ENCODE results near the gene TCF19. TPM values are rescaled to one million over a fixed set of nuclear protein-coding genes. Genes with fewer than 3 reads are reported as not detected.
A peak's percentile ranks its signal among the peaks of the same experiment; 100 is the strongest.
"Not testable (repeated sequence)": the region's sequence is repeated elsewhere in the genome, so short reads cannot be mapped to it uniquely, and the experiment has no call there.

The TCF19 gene
- total RNA-seq, 1 experiment from 2014 or later, result 15.0 TPM

DNA sequence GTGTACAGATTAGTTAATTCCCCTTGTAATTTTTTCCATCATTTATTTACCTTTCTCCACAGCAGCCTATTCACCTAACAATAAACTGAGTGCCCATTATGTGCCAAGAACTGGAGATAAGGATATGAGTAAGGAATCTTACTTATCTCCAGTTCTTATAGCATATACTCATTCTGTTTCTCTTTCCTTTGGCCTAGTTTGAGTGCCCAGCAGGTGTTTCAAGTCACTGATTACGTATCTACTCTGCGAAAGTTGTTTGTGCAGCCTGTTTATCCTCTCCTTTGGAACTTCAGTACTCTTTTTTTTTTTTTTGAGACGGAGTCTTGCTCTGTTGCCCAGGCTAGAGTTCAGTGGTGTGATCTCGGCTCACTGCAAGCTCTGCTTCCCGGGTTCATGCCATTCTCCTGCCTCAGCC lies 29.4 kb downstream of the TCF19 start:
- peaks cover 0 to 4% (median 3%) of the 10 kb centered on the region in 3 experiments; a peak in 4 of 7 replicates for H3K36me3 Mint-ChIP-seq (ENCODE audit: insufficient read depth in 1 of 3, low read depth in 3 of 3)
- no peaks in the 10 kb centered on the region for H3K4me1 ChIP-seq (ENCODE audit: insufficient read depth, low read length)
- DNase-seq, result no peak
- no peaks in the 10 kb centered on the region for H3K27me3 Mint-ChIP-seq (ENCODE audit: low read depth)
- no peaks in the 10 kb centered on the region for H3K27me3 ChIP-seq (ENCODE audit: insufficient read depth, low read length)
- H3K27ac Mint-ChIP-seq, result no peak overlapping the region; a peak in 1 of 7 replicates
- no peak overlapping the region for H3K27ac ChIP-seq (ENCODE audit: insufficient read length, low read depth, low read length)
- H3K79me2 ChIP-seq (ENCODE audit: insufficient read depth, low read length), result no peaks in the 10 kb centered on the region
- no peak overlapping the region for H3K4me2 ChIP-seq (ENCODE audit: insufficient read depth, insufficient read length, low read length)
- H3K4me1 Mint-ChIP-seq, result peaks cover 28 to 40% of the 10 kb centered on the region in 2 experiments
- WGBS (ENCODE audit: extremely low coverage, insufficient read length, low lambda C conversion rate), result no CpG with 5 or more reads among the region's 5 CpGs
- no peak overlapping the region for H2AFZ ChIP-seq (ENCODE audit: low read length)
- H3K14ac ChIP-seq (ENCODE audit: insufficient read depth, low read length), result no peak overlapping the region
- H3T11ph ChIP-seq (ENCODE audit: low read length), result no peak overlapping the region
- no peak overlapping the region for H3K4me3 Mint-ChIP-seq
- H3K9me3 ChIP-seq (ENCODE audit: control insufficient read depth, low read depth, low read length), result no peaks in the 10 kb centered on the region
- H3K4ac ChIP-seq (ENCODE audit: low read depth, low read length), result no peak overlapping the region
- no peaks in the 10 kb centered on the region for H4K20me1 ChIP-seq (ENCODE audit: control insufficient read depth, insufficient read depth, insufficient read length)
- H3K18ac ChIP-seq (ENCODE audit: insufficient read length, low read depth, low read length), result no peak overlapping the region
- no peak overlapping the region for H4K91ac ChIP-seq (ENCODE audit: insufficient read length, low read depth, low read length)
- no peak overlapping the region for H2BK20ac ChIP-seq (ENCODE audit: low read depth, low read length, poor library complexity, severe bottlenecking)
- H2BK15ac ChIP-seq (ENCODE audit: low read depth, low read length), result no peak overlapping the region
- H3K79me1 ChIP-seq (ENCODE audit: insufficient read depth, low read depth, low read length, poor library complexity, severe bottlenecking), result no peaks in the 10 kb centered on the region
- no peak overlapping the region for H2BK12ac ChIP-seq (ENCODE audit: insufficient read length, low read depth, low read length)
- no peak overlapping the region for H4K5ac ChIP-seq (ENCODE audit: insufficient read length, low read depth, low read length)
- H2BK5ac ChIP-seq (ENCODE audit: insufficient read length, low read length), result no peak overlapping the region
- no peak overlapping the region for H2AK5ac ChIP-seq (ENCODE audit: insufficient read length, low read length)
- no peak overlapping the region for H3K9ac ChIP-seq (ENCODE audit: extremely low read depth, insufficient read length, low read length)
- H4K8ac ChIP-seq (replicated peaks; ENCODE audit: insufficient read length, low read depth, low read length), result no peak overlapping the region
- no peak for TF ChIP-seq CTCF (conservative IDR thresholded peaks at IDR 0.05)
- H3K56ac ChIP-seq (ENCODE audit: insufficient read length, low read depth, low read length), result no peak overlapping the region
- H3K23me2 ChIP-seq (ENCODE audit: insufficient read length, low read depth, low read length, poor library complexity, severe bottlenecking), result no peaks in the 10 kb centered on the region
- H3K23ac ChIP-seq (ENCODE audit: insufficient read length, low read depth, low read length), result no peak overlapping the region
- peaks cover 0 to 2% of the 10 kb centered on the region in 2 experiments; a peak in 2 of 5 replicates for H3K9me3 Mint-ChIP-seq
- H2BK120ac ChIP-seq (ENCODE audit: low read depth, low read length, poor library complexity, severe bottlenecking), result no peak overlapping the region

DNA sequence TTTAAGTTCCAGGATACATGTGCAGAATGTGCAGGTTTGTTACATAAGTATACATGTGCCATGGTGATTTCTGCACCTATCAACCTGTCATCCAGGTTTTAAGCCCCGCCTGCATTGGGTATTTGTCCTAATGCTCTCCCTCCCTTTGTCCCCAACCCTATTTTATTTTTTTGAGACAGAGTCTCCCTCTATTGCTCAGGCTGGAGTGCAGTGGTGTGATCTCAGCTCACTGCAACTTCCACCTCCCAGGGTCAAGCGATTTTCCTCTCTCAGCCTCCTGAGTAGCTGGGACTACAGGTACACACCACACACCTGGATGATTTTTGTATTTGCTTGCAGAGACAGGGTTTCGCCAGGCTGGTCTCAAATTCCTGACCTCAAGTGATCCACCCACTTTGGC lies 30.8 kb downstream of the TCF19 start:
- H4K20me1 ChIP-seq (ENCODE audit: control insufficient read depth, insufficient read depth, insufficient read length); H3K9me3 Mint-ChIP-seq; H3T11ph ChIP-seq (ENCODE audit: low read length); H3K9me3 ChIP-seq (ENCODE audit: control insufficient read depth, low read depth, low read length); DNase-seq; H2BK15ac ChIP-seq (ENCODE audit: low read depth, low read length); H3K56ac ChIP-seq (ENCODE audit: insufficient read length, low read depth, low read length); H2BK120ac ChIP-seq (ENCODE audit: low read depth, low read length, poor library complexity, severe bottlenecking); H3K23ac ChIP-seq (ENCODE audit: insufficient read length, low read depth, low read length); H3K4me2 ChIP-seq (ENCODE audit: insufficient read depth, insufficient read length, low read length); H3K79me1 ChIP-seq (ENCODE audit: insufficient read depth, low read depth, low read length, poor library complexity, severe bottlenecking); H3K79me2 ChIP-seq (ENCODE audit: insufficient read depth, low read length); H4K5ac ChIP-seq (ENCODE audit: insufficient read length, low read depth, low read length); H3K27me3 ChIP-seq (ENCODE audit: insufficient read depth, low read length); H2BK5ac ChIP-seq (ENCODE audit: insufficient read length, low read length); H3K27me3 Mint-ChIP-seq (ENCODE audit: low read depth); H3K23me2 ChIP-seq (ENCODE audit: insufficient read length, low read depth, low read length, poor library complexity, severe bottlenecking); H3K9ac ChIP-seq (ENCODE audit: extremely low read depth, insufficient read length, low read length); H2AK5ac ChIP-seq (ENCODE audit: insufficient read length, low read length); H2AFZ ChIP-seq (ENCODE audit: low read length); H3K4ac ChIP-seq (ENCODE audit: low read depth, low read length); H3K4me1 ChIP-seq (ENCODE audit: insufficient read depth, low read length); H3K18ac ChIP-seq (ENCODE audit: insufficient read length, low read depth, low read length); H4K91ac ChIP-seq (ENCODE audit: insufficient read length, low read depth, low read length); H3K36me3 Mint-ChIP-seq (ENCODE audit: insufficient read depth in 1 of 3, low read depth in 3 of 3); H2BK20ac ChIP-seq (ENCODE audit: low read depth, low read length, poor library complexity, severe bottlenecking); H4K8ac ChIP-seq (replicated peaks; ENCODE audit: insufficient read length, low read depth, low read length); H2BK12ac ChIP-seq (ENCODE audit: insufficient read length, low read depth, low read length); H3K14ac ChIP-seq (ENCODE audit: insufficient read depth, low read length); H3K27ac ChIP-seq (ENCODE audit: insufficient read length, low read depth, low read length): not testable (repeated sequence)
- no CpG with 5 or more reads among the region's 3 CpGs for WGBS (ENCODE audit: extremely low coverage, insufficient read length, low lambda C conversion rate)
- Mint-ChIP-seq H3K4me3 (peak overlapping the region in 1 of 2 experiments; percentile 3; a peak in 1 of 5 replicates), H3K27ac (peak overlapping the region in 2 of 3 experiments; percentile 69 to 76; a peak in 4 of 7 replicates), H3K4me1 (peaks cover 17 to 28% of the 10 kb centered on the region in 2 experiments)

All from H9 (cell line).